Camera-type eye (tissue), 1 donor: Measurements from ENCODE around the gene PRM2. TPM values are rescaled to one million over a fixed set of nuclear protein-coding genes. Genes with fewer than 3 reads are reported as not detected.

Experiments
- total RNA-seq: library from RNA; depleted of rRNA; stranded (reverse); fragments of >200 nt; gene quantifications from one replicate; pipeline ENCODE4 v1.2.3, GENCODE V29; 2014

PRM2 gene
- total RNA-seq, result not detected

GRCh38 chr16:11276143-11276895, at the start of gene PRM2:
Gene PRM2, minus strand, starts transcription at chr16:11276480. Its CDS starts 110 bp downstream, at chr16:11276370.

GRCh38 chr16:11280616-11281522, 4.6 kb upstream of the PRM2 start, which contains the start of gene PRM1:
Gene PRM1, minus strand, starts transcription at chr16:11281330. Its CDS starts 92 bp downstream, at chr16:11281238.

GRCh38 chr16:11272921-11273720, 3.2 kb downstream of the PRM2 start, which contains the start of gene PRM3:
Gene PRM3, minus strand, starts transcription at chr16:11273629. Its CDS starts 34 bp downstream, at chr16:11273595.

GRCh38 chr16:11268921-11269375, 7.3 kb downstream of the PRM2 start, which contains the start of gene TNP2:
Gene TNP2, minus strand, starts transcription at chr16:11269325. Its CDS starts 63 bp downstream, at chr16:11269262.

GRCh38 chr16:11255737-11256660, 20.3 kb downstream of the PRM2 start, which contains the start of gene SOCS1:
Gene SOCS1, minus strand, starts transcription at chr16:11256204. Its CDS starts 726 bp downstream, at chr16:11255478.

Other genes with a start within 250 kb of the PRM2 start
- gene SOCS1, start 20.3 kb downstream of the PRM2 start, total RNA-seq, result 5.0 TPM
- gene TNP2, start 7.2 kb downstream of the PRM2 start, total RNA-seq, result not detected
- gene PRM3, start 2.9 kb downstream of the PRM2 start, total RNA-seq, result not detected
- gene PRM1, start 4.8 kb upstream of the PRM2 start, total RNA-seq, result not detected
- 9.4 TPM for gene RMI2, start 69.0 kb upstream of the PRM2 start, total RNA-seq